ENCODE data around the gene ADAMTS2. TPM values are rescaled to one million over a fixed set of nuclear protein-coding genes. Genes with fewer than 3 reads are reported as not detected.

ADAMTS2 gene
- polyA plus RNA-seq, 1 experiment: 129 TPM

DNA sequence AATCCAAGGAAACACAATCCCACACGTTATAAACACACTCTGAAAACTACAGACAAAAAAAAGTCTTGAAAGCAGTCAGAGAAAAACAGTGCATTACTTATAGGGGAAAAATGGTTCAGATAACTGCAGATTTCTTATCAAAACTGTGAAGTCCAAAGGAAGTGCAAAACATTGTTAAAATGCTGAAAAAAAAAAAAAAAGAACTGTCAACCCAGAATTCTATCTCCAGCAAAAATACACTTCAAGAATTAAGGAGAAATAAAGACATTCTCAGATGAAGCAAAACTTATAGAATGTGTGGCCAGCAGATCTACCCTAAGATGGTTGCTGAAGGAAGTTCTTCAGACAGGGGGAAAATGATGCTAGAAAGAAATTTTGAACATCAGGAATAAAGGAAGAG, 40.4 kb downstream of the ADAMTS2 start:
- Histone ChIP-seq H3K27me3 (ENCODE audit: control insufficient read depth, insufficient read depth, low read length) (no peaks in the 10 kb centered on the region), H3K36me3 (ENCODE audit: control insufficient read depth, insufficient read depth, low read length) (peaks cover 1% of the 10 kb centered on the region), H3K4me3 (ENCODE audit: low read depth, low read length) (no peak overlapping the region)
- no peak for DNase-seq (ENCODE audit: low read depth)
- POLR2A ChIA-PET: no interaction called here
- TF ChIP-seq, protein P1, sequence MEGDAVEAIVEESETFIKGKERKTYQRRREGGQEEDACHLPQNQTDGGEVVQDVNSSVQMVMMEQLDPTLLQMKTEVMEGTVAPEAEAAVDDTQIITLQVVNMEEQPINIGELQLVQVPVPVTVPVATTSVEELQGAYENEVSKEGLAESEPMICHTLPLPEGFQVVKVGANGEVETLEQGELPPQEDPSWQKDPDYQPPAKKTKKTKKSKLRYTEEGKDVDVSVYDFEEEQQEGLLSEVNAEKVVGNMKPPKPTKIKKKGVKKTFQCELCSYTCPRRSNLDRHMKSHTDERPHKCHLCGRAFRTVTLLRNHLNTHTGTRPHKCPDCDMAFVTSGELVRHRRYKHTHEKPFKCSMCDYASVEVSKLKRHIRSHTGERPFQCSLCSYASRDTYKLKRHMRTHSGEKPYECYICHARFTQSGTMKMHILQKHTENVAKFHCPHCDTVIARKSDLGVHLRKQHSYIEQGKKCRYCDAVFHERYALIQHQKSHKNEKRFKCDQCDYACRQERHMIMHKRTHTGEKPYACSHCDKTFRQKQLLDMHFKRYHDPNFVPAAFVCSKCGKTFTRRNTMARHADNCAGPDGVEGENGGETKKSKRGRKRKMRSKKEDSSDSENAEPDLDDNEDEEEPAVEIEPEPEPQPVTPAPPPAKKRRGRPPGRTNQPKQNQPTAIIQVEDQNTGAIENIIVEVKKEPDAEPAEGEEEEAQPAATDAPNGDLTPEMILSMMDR (IDR thresholded peaks at IDR 0.05; ENCODE audit: insufficient read depth, low read depth, low read length): no peak
- CTCF ChIA-PET: no interaction called here

DNA sequence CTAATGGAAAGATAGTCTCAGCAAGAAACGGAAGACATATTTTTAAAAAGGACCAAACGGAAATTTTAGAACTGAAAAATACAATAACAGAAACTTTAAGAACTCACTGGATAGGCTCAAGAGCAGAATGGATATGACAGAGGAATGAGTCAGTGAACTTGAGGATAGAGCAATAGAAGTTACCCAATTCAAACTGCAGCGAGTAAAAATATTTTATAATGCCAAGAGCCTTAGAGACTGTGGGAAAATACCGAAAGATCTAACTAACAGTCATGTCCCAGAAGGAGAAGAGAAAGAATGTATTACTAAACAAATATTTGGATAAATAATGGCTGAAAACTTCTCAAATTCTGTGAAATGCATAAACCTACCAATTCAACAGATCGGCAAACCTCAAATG, 40.8 kb downstream of the ADAMTS2 start:
- ChIA-PET CTCF (no interaction called here), POLR2A (no interaction called here)
- Histone ChIP-seq H3K4me3 (ENCODE audit: low read depth, low read length) (no peak overlapping the region), H3K27me3 (ENCODE audit: control insufficient read depth, insufficient read depth, low read length) (no peaks in the 10 kb centered on the region), H3K36me3 (ENCODE audit: control insufficient read depth, insufficient read depth, low read length) (peaks cover 1% of the 10 kb centered on the region)
- peak; percentile 97 for DNase-seq (ENCODE audit: low read depth)
- TF ChIP-seq, protein P1 (IDR thresholded peaks at IDR 0.05; ENCODE audit: insufficient read depth, low read depth, low read length): no peak

GRCh38 chr5:179303451-179304200, 41.6 kb downstream of the ADAMTS2 start:
- ChIA-PET POLR2A (no interaction called here), CTCF (interaction anchor here (1.3 kb wide), 1 partner anchor 31 kb away, joined by 3 read pairs; no protein-coding TSS in a partner anchor)

GRCh38 chr5:179302499-179303185, 42.6 kb downstream of the ADAMTS2 start:
- ChIA-PET POLR2A (no interaction called here), CTCF (interaction anchor here (1.3 kb wide), 1 partner anchor 30 kb away, joined by 3 read pairs; no protein-coding TSS in a partner anchor)
- Histone ChIP-seq H3K36me3 (ENCODE audit: control insufficient read depth, insufficient read depth, low read length) (peaks cover 1% of the 10 kb centered on the region), H3K27me3 (ENCODE audit: control insufficient read depth, insufficient read depth, low read length) (no peaks in the 10 kb centered on the region), H3K4me3 (ENCODE audit: low read depth, low read length) (no peak overlapping the region)
- TF ChIP-seq, protein P1 (IDR thresholded peaks at IDR 0.05; ENCODE audit: insufficient read depth, low read depth, low read length): no peak
- DNase-seq (ENCODE audit: low read depth): no peak

More at GRCh38 chr5:179303451-179304200, 41.6 kb downstream of the ADAMTS2 start:
- Histone ChIP-seq H3K27me3 (ENCODE audit: control insufficient read depth, insufficient read depth, low read length) (no peaks in the 10 kb centered on the region), H3K4me3 (ENCODE audit: low read depth, low read length) (no peak overlapping the region), H3K36me3 (ENCODE audit: control insufficient read depth, insufficient read depth, low read length) (peaks cover 1% of the 10 kb centered on the region)
- no peak for DNase-seq (ENCODE audit: low read depth)
- TF ChIP-seq, protein P1 (IDR thresholded peaks at IDR 0.05; ENCODE audit: insufficient read depth, low read depth, low read length): no peak

DNA sequence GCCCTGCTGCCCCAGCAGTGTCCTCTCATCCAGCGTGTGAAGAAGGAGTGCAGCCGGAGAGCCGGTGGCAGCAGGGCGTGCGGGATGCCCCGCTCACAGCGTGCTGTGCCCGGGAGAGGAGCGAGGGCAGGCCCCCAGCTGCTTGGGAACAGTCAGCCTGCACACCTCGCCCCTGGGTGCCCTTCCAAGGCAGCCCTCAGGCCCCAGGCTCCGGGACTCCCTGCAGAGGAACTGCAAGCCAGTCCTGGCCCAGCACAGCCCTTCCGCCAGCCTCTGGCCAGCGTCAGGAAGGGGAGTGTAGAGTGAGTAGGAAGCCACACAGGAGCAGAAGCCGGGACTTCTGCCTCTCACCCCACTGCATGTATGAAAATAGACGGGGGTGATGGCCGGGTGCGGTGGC, 43.5 kb downstream of the ADAMTS2 start:
- ChIA-PET POLR2A (no interaction called here), CTCF (no interaction called here)
- TF ChIP-seq, protein P1 (IDR thresholded peaks at IDR 0.05; ENCODE audit: insufficient read depth, low read depth, low read length): no peak
- H3K36me3 ChIP-seq (ENCODE audit: control insufficient read depth, insufficient read depth, low read length): no peaks in the 10 kb centered on the region; the same call in none of the 2 replicates
- no peaks in the 10 kb centered on the region for H3K27me3 ChIP-seq (ENCODE audit: control insufficient read depth, insufficient read depth, low read length)
- H3K4me3 ChIP-seq (ENCODE audit: low read depth, low read length): no peak overlapping the region
- DNase-seq (ENCODE audit: low read depth): no peak
